Activated naive CD8-positive, alpha-beta T cell treated with anti-CD3 and anti-CD28 coated beads, Interleukin-2, amount 50 U/mL, for 24 hours (primary cell): ENCODE results near the gene IPO13.

Source experiments
- ATAC-seq: fragments of 150-1000 bp; cut with Tn5 transposase; one replicate; pipeline ENCODE4 v1.10.0; 2021
- DNase-seq: peaks from one replicate; pipeline ENCODE4 v3.0.0; 2021
- H3K27ac Mint-ChIP-seq: one replicate; pipeline ENCODE4 v1.8.0; 2021; ENCODE audit warnings: mild to moderate bottlenecking, mixed read lengths
- H3K27me3 Mint-ChIP-seq: one replicate; pipeline ENCODE4 v1.8.0; 2021; ENCODE audit warnings: mixed read lengths
- H3K36me3 Mint-ChIP-seq: one replicate; pipeline ENCODE4 v1.8.0; 2021; ENCODE audit warnings: low read depth, mixed read lengths
- H3K4me1 Mint-ChIP-seq: one replicate; pipeline ENCODE4 v1.8.0; 2021; ENCODE audit warnings: mixed read lengths
- H3K4me3 Mint-ChIP-seq: one replicate; pipeline ENCODE4 v1.8.0; 2021; ENCODE audit warnings: mild to moderate bottlenecking, moderate library complexity, mixed read lengths
- H3K9me3 Mint-ChIP-seq: one replicate; pipeline ENCODE4 v1.8.0; 2021; ENCODE audit warnings: mixed read lengths

IPO13 gene

GRCh38 chr1:43935711-43936427 lies 10.9 kb upstream of the IPO13 start:
- H3K4me3 Mint-ChIP-seq: no peak overlapping the region
- ATAC-seq (no peak), DNase-seq (no peak)
- no peaks in the 10 kb centered on the region for H3K9me3 Mint-ChIP-seq
- H3K27ac Mint-ChIP-seq: no peak overlapping the region
- H3K27me3 Mint-ChIP-seq: peaks cover 33% of the 10 kb centered on the region
- peaks cover 12% of the 10 kb centered on the region for H3K4me1 Mint-ChIP-seq
- no peaks in the 10 kb centered on the region for H3K36me3 Mint-ChIP-seq

- Mint-ChIP-seq H3K27ac (no peak overlapping the region), H3K36me3 (no peaks in the 10 kb centered on the region), H3K4me1 (peaks cover 12% of the 10 kb centered on the region), H3K9me3 (no peaks in the 10 kb centered on the region), H3K4me3 (no peak overlapping the region), H3K27me3 (peaks cover 33% of the 10 kb centered on the region)
- ATAC-seq: peak; percentile 18
- DNase-seq: no peak
Measured at GRCh38 chr1:43936431-43937151, 10.2 kb upstream of the IPO13 start.

DNA sequence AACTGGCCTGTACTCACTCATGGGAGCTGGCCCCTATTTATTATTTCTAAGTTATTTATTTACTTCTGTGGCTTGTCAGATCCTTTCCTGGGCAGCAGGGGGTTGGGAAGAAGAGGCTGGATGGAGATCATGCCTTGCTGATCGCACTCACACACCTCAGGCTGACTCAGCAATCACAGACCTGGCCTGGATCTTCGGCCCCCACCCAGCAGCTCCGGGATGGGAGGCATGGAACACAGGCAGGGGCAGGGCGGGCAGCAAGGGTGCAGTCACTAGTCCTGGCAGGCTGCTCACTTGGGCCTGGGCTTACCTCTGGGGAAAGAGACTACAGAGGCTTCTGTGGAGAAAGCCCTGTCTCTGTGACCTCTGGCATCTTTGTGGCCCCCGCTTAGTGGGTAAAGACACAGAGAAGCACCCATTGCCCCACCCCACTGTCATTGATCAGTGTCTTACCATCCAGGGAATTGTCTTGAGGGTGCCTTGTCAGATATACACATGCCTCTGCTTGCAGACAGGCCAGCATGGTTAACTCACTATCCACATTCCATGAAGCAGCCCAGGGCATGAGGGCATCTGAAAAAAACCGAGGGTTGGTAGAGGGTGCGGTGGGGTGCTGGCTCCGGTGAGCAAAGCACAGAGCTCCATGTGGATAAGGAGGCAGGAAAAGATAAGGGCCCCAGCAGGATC lies 9.4 kb upstream of the IPO13 start:
- Mint-ChIP-seq H3K27me3 (peaks cover 33% of the 10 kb centered on the region), H3K4me1 (peaks cover 12% of the 10 kb centered on the region), H3K27ac (no peak overlapping the region), H3K9me3 (no peaks in the 10 kb centered on the region), H3K36me3 (no peaks in the 10 kb centered on the region), H3K4me3 (no peak overlapping the region)
- DNase-seq (no peak), ATAC-seq (no peak)

DNA sequence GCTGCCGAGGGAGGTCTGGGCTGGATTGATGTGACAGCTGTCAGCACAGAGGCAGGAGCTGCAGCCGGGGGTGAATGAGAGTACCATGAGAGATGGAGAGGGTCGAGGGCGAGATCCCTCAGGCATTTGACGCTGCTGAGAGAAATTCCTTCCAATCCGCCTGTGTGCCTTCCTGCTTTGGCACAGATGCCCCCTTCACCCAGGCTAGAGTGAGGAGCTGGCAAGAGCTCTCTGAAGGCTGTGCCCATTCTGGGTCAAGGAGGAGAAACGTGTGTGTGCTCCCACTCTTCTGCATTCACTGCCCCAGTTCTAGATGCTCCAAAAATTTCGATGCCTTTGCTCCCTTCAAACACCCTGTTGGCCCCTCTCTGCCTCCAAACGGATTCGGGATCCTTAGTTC lies 8.4 kb upstream of the IPO13 start:
- Mint-ChIP-seq H3K36me3 (no peaks in the 10 kb centered on the region), H3K9me3 (no peaks in the 10 kb centered on the region), H3K27ac (no peak overlapping the region), H3K4me3 (no peak overlapping the region), H3K4me1 (peaks cover 8% of the 10 kb centered on the region), H3K27me3 (peaks cover 24% of the 10 kb centered on the region)
- no peak for DNase-seq
- no peak for ATAC-seq

- Mint-ChIP-seq H3K36me3 (no peaks in the 10 kb centered on the region), H3K4me1 (peaks cover 5% of the 10 kb centered on the region), H3K9me3 (no peaks in the 10 kb centered on the region), H3K27ac (no peak overlapping the region), H3K27me3 (peaks cover 21% of the 10 kb centered on the region), H3K4me3 (no peak overlapping the region)
- ATAC-seq (no peak), DNase-seq (no peak)
Measured at GRCh38 chr1:43938892-43939587, 7.7 kb upstream of the IPO13 start.

GRCh38 chr1:43942411-43942810 lies 4.3 kb upstream of the IPO13 start:
- H3K36me3 Mint-ChIP-seq: peaks cover 3% of the 10 kb centered on the region
- no peak for ATAC-seq
- H3K27me3 Mint-ChIP-seq: no peaks in the 10 kb centered on the region
- peaks cover 20% of the 10 kb centered on the region for H3K4me1 Mint-ChIP-seq
- no peak overlapping the region for H3K27ac Mint-ChIP-seq
- no peak for DNase-seq
- no peak overlapping the region for H3K4me3 Mint-ChIP-seq
- no peaks in the 10 kb centered on the region for H3K9me3 Mint-ChIP-seq

- peaks cover 31% of the 10 kb centered on the region for H3K4me1 Mint-ChIP-seq
- peak overlapping the region; percentile 67 for H3K27ac Mint-ChIP-seq
- H3K27me3 Mint-ChIP-seq: no peaks in the 10 kb centered on the region
- H3K4me3 Mint-ChIP-seq: peak overlapping the region; percentile 97
- DNase-seq (no peak), ATAC-seq (no peak)
- H3K36me3 Mint-ChIP-seq: peaks cover 3% of the 10 kb centered on the region
- H3K9me3 Mint-ChIP-seq: no peaks in the 10 kb centered on the region
Measured at GRCh38 chr1:43944860-43945259, 1.9 kb upstream of the IPO13 start.

- H3K27me3 Mint-ChIP-seq: no peaks in the 10 kb centered on the region
- peaks cover 7% of the 10 kb centered on the region for H3K36me3 Mint-ChIP-seq
- peaks cover 36% of the 10 kb centered on the region for H3K4me1 Mint-ChIP-seq
- DNase-seq: no peak
- H3K27ac Mint-ChIP-seq: peak overlapping the region; percentile 98
- H3K9me3 Mint-ChIP-seq: no peaks in the 10 kb centered on the region
- no peak for ATAC-seq
- H3K4me3 Mint-ChIP-seq: peak overlapping the region; percentile 97
Measured at GRCh38 chr1:43945674-43946235, 995 bp upstream of the IPO13 start.

GRCh38 chr1:43947061-43947873 lies 517 bp downstream of the IPO13 start:
- peak overlapping the region; percentile 98 for H3K27ac Mint-ChIP-seq
- H3K4me1 Mint-ChIP-seq: peaks cover 43% of the 10 kb centered on the region
- H3K27me3 Mint-ChIP-seq: no peaks in the 10 kb centered on the region
- no peaks in the 10 kb centered on the region for H3K9me3 Mint-ChIP-seq
- DNase-seq: no peak
- H3K36me3 Mint-ChIP-seq: peaks cover 13% of the 10 kb centered on the region
- no peak for ATAC-seq
- H3K4me3 Mint-ChIP-seq: peak overlapping the region; percentile 97

DNA sequence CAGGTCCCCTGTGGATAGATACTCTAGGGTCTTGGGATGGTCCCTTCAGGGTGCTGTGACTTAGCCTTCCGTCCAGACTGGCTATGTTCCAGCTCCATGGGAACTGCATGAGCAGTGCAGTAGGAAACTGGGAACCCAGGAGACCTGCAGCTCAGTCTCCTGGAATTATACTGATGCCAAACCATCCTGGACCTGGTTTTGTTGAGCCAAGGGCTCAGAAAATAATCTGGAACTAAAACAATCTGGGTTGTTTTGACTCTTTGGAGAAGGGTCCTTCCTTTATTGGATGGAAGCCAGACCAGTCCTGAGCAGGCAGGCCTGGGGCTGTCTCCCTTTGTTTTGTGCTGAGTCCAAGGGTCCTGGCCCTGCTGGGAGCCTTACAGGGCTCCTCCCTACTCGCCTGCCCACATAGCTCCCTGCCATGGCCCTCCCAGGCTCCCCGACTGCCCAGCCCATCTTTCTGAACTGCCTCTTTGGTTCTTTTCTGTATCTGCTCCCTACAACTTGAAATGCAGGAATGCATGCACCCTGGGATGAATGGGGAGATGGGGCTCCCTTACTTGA lies 1.2 kb downstream of the IPO13 start:
- Mint-ChIP-seq H3K4me1 (peaks cover 43% of the 10 kb centered on the region), H3K9me3 (no peaks in the 10 kb centered on the region), H3K36me3 (peaks cover 13% of the 10 kb centered on the region), H3K27me3 (no peaks in the 10 kb centered on the region), H3K4me3 (peak overlapping the region; percentile 97), H3K27ac (peak overlapping the region; percentile 53)
- DNase-seq (no peak), ATAC-seq (no peak)

GRCh38 chr1:43949678-43950077 lies 2.9 kb downstream of the IPO13 start:
- Mint-ChIP-seq H3K9me3 (no peaks in the 10 kb centered on the region), H3K4me1 (peaks cover 40% of the 10 kb centered on the region), H3K36me3 (peaks cover 13% of the 10 kb centered on the region), H3K27me3 (no peaks in the 10 kb centered on the region), H3K4me3 (no peak overlapping the region), H3K27ac (no peak overlapping the region)
- no peak for DNase-seq
- ATAC-seq: no peak

DNA sequence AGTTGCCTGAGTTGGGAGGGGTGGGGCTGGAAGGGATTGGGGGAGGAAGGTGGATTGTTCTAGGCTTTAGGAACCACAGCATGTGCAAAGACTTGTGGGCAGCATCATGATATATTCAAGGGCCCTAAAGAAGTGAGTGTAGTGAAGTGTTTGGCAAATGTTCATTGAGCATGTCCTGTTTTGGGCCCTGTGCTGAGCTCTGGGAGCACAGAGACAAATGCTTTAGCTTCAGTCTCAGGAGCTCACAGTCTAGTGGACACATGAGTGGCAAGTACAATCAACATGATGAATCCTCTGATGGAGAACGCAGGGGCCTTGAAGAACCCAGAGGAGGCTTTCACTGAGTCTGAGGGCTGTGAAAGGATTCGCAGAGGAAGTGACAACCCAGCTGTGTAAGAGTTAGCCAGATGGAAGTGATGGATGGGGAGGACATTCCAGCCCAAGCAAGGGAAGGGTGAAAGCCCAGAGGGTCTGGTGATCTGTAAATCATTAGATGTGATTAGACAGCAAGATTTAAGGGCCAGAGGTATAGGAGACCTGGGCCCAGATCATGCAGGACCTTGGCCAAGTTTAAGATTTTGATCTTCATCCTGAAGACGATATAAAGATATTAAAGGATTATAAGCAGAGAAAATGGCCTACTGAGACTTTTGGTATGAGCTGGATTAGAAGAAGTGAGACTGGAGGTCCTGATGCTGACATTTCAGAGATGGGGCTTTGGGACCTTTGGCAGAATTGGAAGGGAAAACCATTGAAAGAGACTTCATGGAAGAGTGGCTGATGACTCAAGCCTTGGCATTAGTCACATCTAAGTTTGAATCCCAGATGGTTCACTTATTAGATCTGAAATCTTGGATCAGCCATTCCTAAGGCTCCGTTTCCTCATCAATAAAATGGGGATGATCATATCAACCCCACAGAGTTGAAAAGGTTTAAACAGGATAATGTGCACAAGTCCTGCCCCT lies 4.6 kb downstream of the IPO13 start:
- ATAC-seq (no peak), DNase-seq (no peak)
- H3K4me3 Mint-ChIP-seq: no peak overlapping the region
- H3K27ac Mint-ChIP-seq: no peak overlapping the region
- H3K9me3 Mint-ChIP-seq: no peaks in the 10 kb centered on the region
- peaks cover 12% of the 10 kb centered on the region for H3K36me3 Mint-ChIP-seq
- H3K4me1 Mint-ChIP-seq: peaks cover 24% of the 10 kb centered on the region
- no peaks in the 10 kb centered on the region for H3K27me3 Mint-ChIP-seq
